HUES6 (cell line): Measurements from ENCODE around the gene KCNS3.
"Not testable (repeated sequence)": the region's sequence is repeated elsewhere in the genome, so short reads cannot be mapped to it uniquely, and the experiment has no call there.

ENCODE experiments used
- H3K27ac ChIP-seq: 2 replicates; pipeline ENCODE4 v1.7.0; 2013; ENCODE audit warnings: low read depth, mild to moderate bottlenecking, low read length, inconsistent platforms
- H3K27me3 ChIP-seq: 2 replicates; pipeline ENCODE4 v1.6.1; 2013; ENCODE audit warnings: low read length; ENCODE audit not compliant: control insufficient read depth, insufficient read depth
- H3K36me3 ChIP-seq: 2 replicates; pipeline ENCODE4 v1.6.1; 2013; ENCODE audit warnings: low read length; ENCODE audit not compliant: control insufficient read depth, insufficient read depth
- H3K4me1 ChIP-seq: 2 replicates; pipeline ENCODE4 v1.6.1; 2013; ENCODE audit warnings: low read length; ENCODE audit not compliant: control insufficient read depth, insufficient read depth
- H3K4me3 ChIP-seq: 2 replicates; pipeline ENCODE4 v1.5.1; 2013; ENCODE audit warnings: low read depth, low read length
- H3K9ac ChIP-seq: one replicate; pipeline ENCODE4 v1.6.1; 2013; ENCODE audit warnings: mild to moderate bottlenecking, low read length
- H3K9me3 ChIP-seq: 2 replicates; pipeline ENCODE4 v1.6.1; 2013; ENCODE audit warnings: low read depth, low read length; ENCODE audit not compliant: control insufficient read depth, insufficient read depth

KCNS3 gene

DNA sequence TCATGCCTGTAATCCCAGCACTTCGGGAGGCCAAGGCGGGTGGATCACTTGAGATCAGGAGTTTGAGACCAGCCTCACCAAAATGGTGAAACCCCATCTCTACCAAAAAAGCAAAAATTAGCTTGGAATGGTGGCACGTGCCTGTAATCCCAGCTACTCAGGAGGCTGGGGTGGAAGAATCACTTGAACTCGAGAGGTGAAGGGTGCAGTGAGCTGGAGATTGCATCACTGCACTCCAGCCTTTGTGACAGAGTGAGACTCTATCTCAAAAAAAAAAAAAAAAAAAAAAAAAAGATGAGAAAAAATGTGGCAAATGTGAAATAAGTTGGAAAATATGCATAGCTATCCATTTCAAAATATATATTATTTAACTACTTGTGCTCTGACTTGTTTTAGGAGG lies 65.0 kb downstream of the KCNS3 start:
- Histone ChIP-seq H3K27me3 (no peaks in the 10 kb centered on the region), H3K9me3 (peaks cover 4% of the 10 kb centered on the region; the same call in 1 of the 2 replicates), H3K27ac (no peak overlapping the region), H3K36me3 (no peaks in the 10 kb centered on the region), H3K4me3 (no peak overlapping the region), H3K9ac (no peak overlapping the region), H3K4me1 (no peaks in the 10 kb centered on the region)

DNA sequence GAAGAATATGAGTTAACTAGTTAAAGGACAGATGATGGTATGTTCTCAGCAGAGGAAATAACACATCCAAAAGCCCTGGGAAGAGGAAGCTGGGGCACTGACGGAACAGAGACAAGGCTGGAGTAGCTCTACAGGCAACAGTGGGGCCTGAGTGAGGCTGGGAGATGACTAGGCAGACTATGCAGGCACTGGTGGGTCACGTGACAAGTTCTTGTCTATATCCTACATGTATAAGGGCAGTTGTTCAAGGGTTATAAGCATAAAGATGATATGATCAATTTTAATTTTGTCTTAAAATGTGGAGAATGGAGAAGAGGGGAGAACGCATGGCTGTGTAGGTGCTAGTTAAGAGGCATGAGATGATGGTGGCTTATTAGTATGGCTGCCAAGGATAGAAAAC lies 68.6 kb downstream of the KCNS3 start:
- H3K4me3 ChIP-seq: no peak overlapping the region
- H3K4me1 ChIP-seq: no peaks in the 10 kb centered on the region
- H3K27ac ChIP-seq: no peak overlapping the region
- H3K9ac ChIP-seq: no peak overlapping the region
- no peaks in the 10 kb centered on the region for H3K36me3 ChIP-seq
- H3K27me3 ChIP-seq: no peaks in the 10 kb centered on the region
- H3K9me3 ChIP-seq: 0 out of 2 replicates have a peak, but pooled peaks cover 3% of the 10 kb centered on the region

- Histone ChIP-seq H3K9ac (no peak overlapping the region), H3K9me3 (0 out of 2 replicates have a peak, but pooled peaks cover 3% of the 10 kb centered on the region), H3K27me3 (no peaks in the 10 kb centered on the region), H3K27ac (no peak overlapping the region), H3K4me3 (no peak overlapping the region), H3K4me1 (no peaks in the 10 kb centered on the region), H3K36me3 (no peaks in the 10 kb centered on the region)
Observed at GRCh38 chr2:17950006-17950405, 71.5 kb downstream of the KCNS3 start.

- Histone ChIP-seq H3K4me3 (no peak overlapping the region), H3K9me3 (0 out of 2 replicates have a peak, but pooled peaks cover 3% of the 10 kb centered on the region)
Observed at GRCh38 chr2:17951563-17951962, 73.1 kb downstream of the KCNS3 start.

DNA sequence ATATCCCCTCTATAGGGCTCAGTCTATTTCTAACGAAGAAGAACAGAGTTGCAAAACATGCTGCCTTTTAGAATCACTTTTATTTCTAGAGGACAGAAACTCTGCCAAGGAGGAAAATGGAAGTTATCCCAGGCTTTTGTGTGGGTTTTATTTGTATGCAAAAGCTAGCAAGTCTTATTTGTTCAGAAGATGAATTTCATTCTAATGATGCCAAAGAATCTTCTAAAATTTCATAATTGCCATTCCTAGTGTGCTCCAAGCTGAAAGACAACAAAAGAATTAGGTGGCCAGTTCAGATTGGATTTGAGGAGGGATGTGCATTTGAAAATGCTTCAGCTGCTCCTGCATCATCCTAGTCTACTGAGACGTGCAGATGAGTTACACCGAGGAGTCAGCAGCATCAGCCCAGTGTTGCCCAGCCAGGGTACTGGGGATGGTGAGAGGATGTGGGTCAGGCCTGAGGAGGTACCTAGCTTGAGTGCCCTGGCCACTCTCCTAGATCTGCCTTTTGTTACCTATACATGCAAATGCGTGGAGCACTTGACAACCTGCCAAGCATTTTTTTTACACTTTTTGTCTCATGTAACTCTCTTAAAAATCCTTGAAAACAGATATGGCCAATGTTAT lies 80.1 kb downstream of the KCNS3 start:
- Histone ChIP-seq H3K36me3 (no peaks in the 10 kb centered on the region), H3K4me1 (peaks cover 5% of the 10 kb centered on the region), H3K27ac (no peak overlapping the region), H3K9ac (no peak overlapping the region), H3K27me3 (no peaks in the 10 kb centered on the region), H3K9me3 (no peaks in the 10 kb centered on the region), H3K4me3 (no peak overlapping the region)

More at GRCh38 chr2:17951563-17951962, 73.1 kb downstream of the KCNS3 start:
- H3K27ac ChIP-seq: no peak overlapping the region
- no peak overlapping the region for H3K9ac ChIP-seq
- H3K4me1 ChIP-seq: no peaks in the 10 kb centered on the region
- no peaks in the 10 kb centered on the region for H3K36me3 ChIP-seq
- no peaks in the 10 kb centered on the region for H3K27me3 ChIP-seq

DNA sequence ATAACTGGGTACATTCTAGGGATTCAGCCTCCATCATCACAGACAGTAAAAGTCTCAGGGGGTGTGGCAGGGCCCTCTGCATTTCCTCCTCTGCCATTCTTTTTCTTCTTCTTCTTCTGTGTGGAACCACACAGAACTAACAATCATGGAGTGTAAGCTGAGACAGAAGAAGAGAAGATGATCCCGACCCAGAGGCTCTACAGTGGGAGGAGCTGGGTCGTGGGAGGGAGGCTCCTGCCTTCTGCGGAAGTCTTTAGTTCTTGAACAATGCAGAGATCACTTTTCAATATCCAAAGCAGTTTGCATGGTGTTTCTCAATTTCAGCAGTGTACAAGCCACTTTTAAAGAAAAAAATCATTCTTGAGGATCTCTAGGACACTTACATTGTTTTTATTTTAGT lies 80.9 kb downstream of the KCNS3 start:
- Histone ChIP-seq H3K4me1 (peaks cover 5% of the 10 kb centered on the region), H3K27me3 (no peaks in the 10 kb centered on the region), H3K4me3 (no peak overlapping the region), H3K9ac (no peak overlapping the region), H3K27ac (no peak overlapping the region), H3K9me3 (no peaks in the 10 kb centered on the region), H3K36me3 (no peaks in the 10 kb centered on the region)

DNA sequence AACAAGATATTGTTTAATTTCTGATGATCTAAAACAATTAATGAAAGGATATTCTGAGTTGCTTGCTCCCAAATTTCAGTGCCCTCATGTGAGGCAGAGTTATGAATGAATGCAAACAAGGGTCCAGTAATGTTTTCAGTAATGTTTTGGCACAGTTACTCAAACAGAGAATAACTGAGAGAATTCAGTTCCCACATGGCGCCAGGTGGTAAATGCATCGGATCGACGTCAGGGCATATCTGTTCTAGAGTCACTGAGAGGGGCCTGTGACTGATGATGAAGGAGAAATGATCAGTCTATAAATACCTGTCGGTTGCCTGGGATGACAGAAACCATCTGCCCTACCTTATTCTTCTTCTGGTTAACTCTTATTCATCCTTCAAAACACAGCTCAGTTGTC lies 81.4 kb downstream of the KCNS3 start:
- H3K4me3 ChIP-seq: no peak overlapping the region
- no peaks in the 10 kb centered on the region for H3K36me3 ChIP-seq
- peaks cover 5% of the 10 kb centered on the region for H3K4me1 ChIP-seq
- H3K9ac ChIP-seq: no peak overlapping the region
- no peaks in the 10 kb centered on the region for H3K27me3 ChIP-seq
- no peaks in the 10 kb centered on the region for H3K9me3 ChIP-seq
- no peak overlapping the region for H3K27ac ChIP-seq

GRCh38 chr2:17960925-17961324 lies 82.5 kb downstream of the KCNS3 start:
- Histone ChIP-seq H3K4me1 (peaks cover 5% of the 10 kb centered on the region), H3K9ac (no peak overlapping the region), H3K4me3 (no peak overlapping the region), H3K9me3 (no peaks in the 10 kb centered on the region), H3K27ac (no peak overlapping the region), H3K36me3 (no peaks in the 10 kb centered on the region), H3K27me3 (no peaks in the 10 kb centered on the region)

DNA sequence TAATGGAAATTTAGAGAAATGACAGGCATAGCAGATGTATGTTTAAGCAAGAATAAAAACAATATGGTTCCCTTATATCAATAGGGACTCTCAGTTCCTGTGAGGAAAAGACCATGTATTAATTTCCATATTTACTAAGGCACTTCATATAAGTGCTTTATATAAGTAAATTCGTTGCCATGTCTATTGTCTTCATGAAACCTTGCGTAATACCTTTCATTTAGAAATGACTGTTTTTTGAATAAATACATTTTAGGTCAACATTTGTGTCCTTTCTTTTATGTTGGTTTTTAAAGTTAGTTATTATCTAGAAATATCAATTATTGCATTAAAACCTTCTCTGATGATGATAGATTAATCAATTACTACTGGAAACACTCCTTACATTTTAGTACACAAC lies 83.3 kb downstream of the KCNS3 start:
- H3K4me1 ChIP-seq: peaks cover 5% of the 10 kb centered on the region

DNA sequence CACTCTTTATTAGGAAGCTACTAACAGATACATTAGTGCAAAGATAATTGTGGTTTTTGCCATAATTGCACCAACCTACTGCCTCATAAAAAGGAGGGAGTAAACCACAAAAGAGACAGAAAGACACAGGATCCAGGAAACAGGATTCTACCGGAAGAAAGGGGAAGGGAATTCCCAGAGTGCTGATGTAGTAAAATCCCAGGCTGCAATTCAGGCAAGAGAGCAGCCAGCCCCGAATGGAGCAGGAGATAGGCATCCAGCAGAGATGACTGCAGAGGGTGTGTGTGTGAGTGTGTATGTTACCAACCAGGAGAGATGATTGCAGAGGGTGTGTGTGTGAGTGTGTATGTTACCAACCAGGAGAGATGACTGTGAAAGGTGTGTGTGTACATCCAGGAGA lies 84.4 kb downstream of the KCNS3 start:
- Histone ChIP-seq H3K36me3 (no peaks in the 10 kb centered on the region), H3K9ac (no peak overlapping the region)

More for the DNA sequence above, 83.3 kb downstream of the KCNS3 start:
- H3K27me3 ChIP-seq: no peaks in the 10 kb centered on the region
- no peaks in the 10 kb centered on the region for H3K36me3 ChIP-seq
- no peaks in the 10 kb centered on the region for H3K9me3 ChIP-seq
- no peak overlapping the region for H3K4me3 ChIP-seq
- H3K9ac ChIP-seq: no peak overlapping the region
- no peak overlapping the region for H3K27ac ChIP-seq

DNA sequence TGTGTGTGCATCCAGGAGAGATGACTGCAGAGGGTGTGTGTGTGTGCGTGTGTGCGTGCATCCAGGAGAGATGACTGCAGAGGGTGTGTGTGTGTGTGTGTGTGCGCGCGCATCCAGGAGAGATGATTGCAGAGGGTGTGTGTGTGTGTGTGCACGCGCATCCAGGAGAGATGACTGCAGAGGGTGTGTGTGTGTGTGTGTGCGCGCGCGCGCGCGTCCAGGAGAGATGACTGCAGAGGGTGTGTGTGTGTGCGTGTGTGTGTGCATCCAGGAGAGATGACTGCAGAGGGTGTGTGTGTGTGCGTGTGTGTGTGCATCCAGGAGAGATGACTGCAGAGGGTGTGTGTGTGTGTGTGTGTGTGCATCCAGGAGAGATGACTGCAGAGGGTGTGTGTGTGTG lies 85.1 kb downstream of the KCNS3 start:
- H3K9me3 ChIP-seq, H3K27ac ChIP-seq, H3K36me3 ChIP-seq, H3K27me3 ChIP-seq, H3K9ac ChIP-seq, H3K4me1 ChIP-seq, H3K4me3 ChIP-seq: not testable (repeated sequence)

More for the DNA sequence above, 84.4 kb downstream of the KCNS3 start:
- Histone ChIP-seq H3K27me3 (no peaks in the 10 kb centered on the region), H3K4me3 (no peak overlapping the region), H3K9me3 (no peaks in the 10 kb centered on the region), H3K4me1 (peaks cover 5% of the 10 kb centered on the region), H3K27ac (no peak overlapping the region)
